ENCODE results near the gene FSIP1.

DNA sequence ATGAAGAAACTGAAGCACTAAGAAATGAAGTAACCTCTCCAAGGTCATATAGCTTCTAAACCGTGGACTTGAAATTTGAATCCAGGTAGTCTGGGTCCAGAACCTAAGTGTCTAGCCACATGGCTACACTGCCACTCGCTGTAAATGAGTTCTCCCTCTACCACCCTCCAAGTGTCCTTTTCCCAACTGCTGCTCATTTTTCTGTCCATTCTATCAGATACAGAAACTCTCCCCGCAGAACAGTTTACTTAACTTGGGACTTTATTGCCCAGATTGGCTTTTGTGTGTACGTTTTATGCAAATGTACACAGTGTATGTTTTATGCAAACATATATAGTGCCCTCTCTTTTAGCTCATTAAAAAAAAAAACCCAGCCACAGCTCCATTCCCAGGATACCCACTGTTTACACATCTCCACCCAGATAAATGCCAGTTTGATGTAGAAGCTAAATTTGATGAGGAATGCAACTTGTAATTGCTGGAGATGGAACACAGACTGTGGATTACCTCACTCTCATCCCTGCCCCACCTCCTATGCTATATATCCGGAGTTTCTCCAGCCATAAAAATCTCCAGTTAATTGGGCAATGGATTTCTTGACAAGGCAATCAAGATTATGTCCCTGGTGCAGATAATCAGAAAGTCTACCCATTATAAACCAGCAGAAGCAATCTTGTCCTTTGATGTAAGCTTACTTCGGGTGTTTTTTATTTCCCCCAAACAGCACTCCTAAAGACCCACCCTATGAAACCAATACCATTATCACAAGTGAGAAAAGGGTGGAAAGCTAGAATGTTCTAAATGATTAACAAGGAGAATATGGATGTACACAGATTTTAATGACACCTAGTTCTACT lies 159.8 kb downstream of the FSIP1 start:
- TF ChIP-seq, protein P1, sequence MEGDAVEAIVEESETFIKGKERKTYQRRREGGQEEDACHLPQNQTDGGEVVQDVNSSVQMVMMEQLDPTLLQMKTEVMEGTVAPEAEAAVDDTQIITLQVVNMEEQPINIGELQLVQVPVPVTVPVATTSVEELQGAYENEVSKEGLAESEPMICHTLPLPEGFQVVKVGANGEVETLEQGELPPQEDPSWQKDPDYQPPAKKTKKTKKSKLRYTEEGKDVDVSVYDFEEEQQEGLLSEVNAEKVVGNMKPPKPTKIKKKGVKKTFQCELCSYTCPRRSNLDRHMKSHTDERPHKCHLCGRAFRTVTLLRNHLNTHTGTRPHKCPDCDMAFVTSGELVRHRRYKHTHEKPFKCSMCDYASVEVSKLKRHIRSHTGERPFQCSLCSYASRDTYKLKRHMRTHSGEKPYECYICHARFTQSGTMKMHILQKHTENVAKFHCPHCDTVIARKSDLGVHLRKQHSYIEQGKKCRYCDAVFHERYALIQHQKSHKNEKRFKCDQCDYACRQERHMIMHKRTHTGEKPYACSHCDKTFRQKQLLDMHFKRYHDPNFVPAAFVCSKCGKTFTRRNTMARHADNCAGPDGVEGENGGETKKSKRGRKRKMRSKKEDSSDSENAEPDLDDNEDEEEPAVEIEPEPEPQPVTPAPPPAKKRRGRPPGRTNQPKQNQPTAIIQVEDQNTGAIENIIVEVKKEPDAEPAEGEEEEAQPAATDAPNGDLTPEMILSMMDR (IDR thresholded peaks at IDR 0.05; ENCODE audit: low read depth, low read length, poor library complexity, severe bottlenecking) = no peak
- no peak for TF ChIP-seq EZH2phosphoT487 (IDR thresholded peaks at IDR 0.05; ENCODE audit: borderline replicate concordance, low read length)

Data from DOHH2 (cell line).